Measurements from ENCODE around the gene ADGRG2. TPM values are rescaled to one million over a fixed set of nuclear protein-coding genes. Genes with fewer than 3 reads are reported as not detected.

Gene ADGRG2
- total RNA-seq, 1 experiment from 2014 or later = not detected

DNA sequence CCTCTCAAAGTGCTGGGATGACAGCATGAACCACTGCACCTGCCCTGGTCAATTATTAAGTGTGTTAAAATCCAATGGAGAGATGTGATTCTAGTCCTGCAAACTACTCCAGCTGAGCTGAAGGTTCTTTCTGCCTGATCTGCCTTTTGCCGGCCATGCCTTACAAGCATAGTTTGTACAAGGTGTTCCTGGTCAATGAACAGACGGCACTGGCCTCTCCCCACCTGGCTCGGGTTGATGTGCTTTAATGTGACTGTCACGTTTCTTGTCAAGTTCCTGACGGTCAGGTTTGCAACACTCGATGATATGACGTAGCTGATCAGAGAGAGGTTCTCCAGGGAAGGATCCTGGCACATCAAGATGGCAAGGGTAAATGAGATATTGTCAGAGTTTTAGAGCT lies 115.3 kb downstream of the ADGRG2 start:
- intact Hi-C loops (cut with micrococcal nuclease) = loop anchor here (10.0 kb wide), 1 partner anchor 72 kb away; no protein-coding TSS in a partner anchor
- ATAC-seq = no peak
- POLR2A ChIA-PET = interaction anchor here (0.7 kb wide), 1 partner anchor 337 kb away, joined by 4 read pairs; no protein-coding TSS in a partner anchor

DNA sequence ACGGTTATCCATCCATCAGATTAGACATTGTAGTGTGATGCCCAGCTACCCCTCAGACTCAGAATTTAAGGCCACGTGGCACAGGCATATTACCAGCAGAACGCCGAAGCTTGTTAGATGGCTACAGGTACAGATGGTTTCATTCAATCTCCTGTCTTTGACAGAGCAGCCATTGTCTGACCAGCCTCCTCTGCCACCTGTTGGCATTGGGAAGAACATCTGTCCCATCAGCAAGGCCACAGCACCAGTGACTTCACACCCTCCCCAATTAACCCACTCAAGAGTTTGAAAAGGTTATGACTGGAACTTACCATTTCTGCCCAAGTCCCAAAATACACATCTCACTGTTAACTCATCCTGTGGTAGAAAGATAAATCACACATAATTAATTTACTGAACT lies 116.4 kb downstream of the ADGRG2 start:
- Histone ChIP-seq H3K9ac (ENCODE audit: low read length) (no peak overlapping the region), H3K27me3 (ENCODE audit: insufficient read depth, low read length) (no peaks in the 10 kb centered on the region), H3K4me1 (ENCODE audit: control insufficient read depth in 1 of 2, insufficient read depth in 2 of 2, low read length in 2 of 2) (no peaks in the 10 kb centered on the region), H3K4me3 (replicated peaks in 1 of 2; ENCODE audit: low read depth in 1 of 2, low read length in 2 of 2) (no peak overlapping the region), H3K27ac (ENCODE audit: low read depth, low read length) (no peak overlapping the region), H4K20me1 (ENCODE audit: insufficient read depth) (no peaks in the 10 kb centered on the region), H3K4me2 (ENCODE audit: low read length) (no peak overlapping the region), H3K9me3 (ENCODE audit: control insufficient read depth in 1 of 2, insufficient read depth in 1 of 2, low read depth in 1 of 2, low read length in 2 of 2) (no peaks in the 10 kb centered on the region), H3K79me2 (ENCODE audit: insufficient read depth, low read length) (no peaks in the 10 kb centered on the region), H3K9me2 (ENCODE audit: insufficient read depth) (no peaks in the 10 kb centered on the region), H2AFZ (ENCODE audit: low read depth, low read length, poor library complexity, severe bottlenecking) (no peak overlapping the region), H3K36me3 (ENCODE audit: control insufficient read depth in 1 of 2, insufficient read depth in 2 of 2, low read length in 2 of 2) (no peaks in the 10 kb centered on the region)
- BruUV-seq (replicated peaks) = no TSS peak
- DNase-seq (ENCODE audit: low read depth, low spot score) (no peak), ATAC-seq (peak; percentile 60; the same call in 1 of the 2 replicates)
- ChIA-PET RAD21 (ENCODE audit: low non-redundant PET in 1 of 2, low total read pairs in 2 of 2, uncharacterized antibody in 2 of 2, unreplicated experiment in 2 of 2) (no interaction called here), POLR2A (no interaction called here), CTCF (no interaction called here)
- intact Hi-C loops (cut with micrococcal nuclease) = loop anchor here (10.0 kb wide), 1 partner anchor 71 kb away; no protein-coding TSS in a partner anchor
- TF ChIP-seq, protein P1, sequence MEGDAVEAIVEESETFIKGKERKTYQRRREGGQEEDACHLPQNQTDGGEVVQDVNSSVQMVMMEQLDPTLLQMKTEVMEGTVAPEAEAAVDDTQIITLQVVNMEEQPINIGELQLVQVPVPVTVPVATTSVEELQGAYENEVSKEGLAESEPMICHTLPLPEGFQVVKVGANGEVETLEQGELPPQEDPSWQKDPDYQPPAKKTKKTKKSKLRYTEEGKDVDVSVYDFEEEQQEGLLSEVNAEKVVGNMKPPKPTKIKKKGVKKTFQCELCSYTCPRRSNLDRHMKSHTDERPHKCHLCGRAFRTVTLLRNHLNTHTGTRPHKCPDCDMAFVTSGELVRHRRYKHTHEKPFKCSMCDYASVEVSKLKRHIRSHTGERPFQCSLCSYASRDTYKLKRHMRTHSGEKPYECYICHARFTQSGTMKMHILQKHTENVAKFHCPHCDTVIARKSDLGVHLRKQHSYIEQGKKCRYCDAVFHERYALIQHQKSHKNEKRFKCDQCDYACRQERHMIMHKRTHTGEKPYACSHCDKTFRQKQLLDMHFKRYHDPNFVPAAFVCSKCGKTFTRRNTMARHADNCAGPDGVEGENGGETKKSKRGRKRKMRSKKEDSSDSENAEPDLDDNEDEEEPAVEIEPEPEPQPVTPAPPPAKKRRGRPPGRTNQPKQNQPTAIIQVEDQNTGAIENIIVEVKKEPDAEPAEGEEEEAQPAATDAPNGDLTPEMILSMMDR (IDR thresholded peaks at IDR 0.05 in 2 of 3, conservative IDR thresholded peaks at IDR 0.05 in 1 of 3; ENCODE audit: borderline replicate concordance in 1 of 3, insufficient read depth in 1 of 3, low read depth in 2 of 3, low read length in 2 of 3) = peak; percentile 23 to 26 (median 26); a peak in 3 of 6 replicates
- TF ChIP-seq ZNF274 (IDR thresholded peaks at IDR 0.05; ENCODE audit: low read depth, low read length) (no peak), EGR1 (IDR thresholded peaks at IDR 0.05; ENCODE audit: low read depth) (no peak), ELF1 (IDR thresholded peaks at IDR 0.05; ENCODE audit: borderline replicate concordance, low read depth) (no peak), CEBPB (IDR thresholded peaks at IDR 0.05; ENCODE audit: low read depth) (no peak), SIN3A (IDR thresholded peaks at IDR 0.05; ENCODE audit: low read depth) (no peak), JUND (IDR thresholded peaks at IDR 0.05) (no peak), SRF (IDR thresholded peaks at IDR 0.05; ENCODE audit: low read depth) (no peak)
- TF ChIP-seq, protein P2, sequence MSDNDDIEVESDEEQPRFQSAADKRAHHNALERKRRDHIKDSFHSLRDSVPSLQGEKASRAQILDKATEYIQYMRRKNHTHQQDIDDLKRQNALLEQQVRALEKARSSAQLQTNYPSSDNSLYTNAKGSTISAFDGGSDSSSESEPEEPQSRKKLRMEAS (IDR thresholded peaks at IDR 0.05) = no peak

More for the DNA sequence above, 115.3 kb downstream of the ADGRG2 start:
- TF ChIP-seq SRF (IDR thresholded peaks at IDR 0.05; ENCODE audit: low read depth) = no peak
- TF ChIP-seq ZNF274 (IDR thresholded peaks at IDR 0.05; ENCODE audit: low read depth, low read length) = no peak
- TF ChIP-seq EZH2phosphoT487 (IDR thresholded peaks at IDR 0.05; ENCODE audit: borderline replicate concordance) = no peak
- TF ChIP-seq RAD21 (IDR thresholded peaks at IDR 0.05; ENCODE audit: low read depth) = no peak
- no peak for TF ChIP-seq SP1 (IDR thresholded peaks at IDR 0.05; ENCODE audit: low read depth)
- TF ChIP-seq FOSL1 (IDR thresholded peaks at IDR 0.05; ENCODE audit: low read depth) = no peak
- TF ChIP-seq TCF7L2 (IDR thresholded peaks at IDR 0.05; ENCODE audit: borderline replicate concordance, extremely low read depth, insufficient read depth, insufficient read length) = no peak
- TF ChIP-seq EGR1 (IDR thresholded peaks at IDR 0.05; ENCODE audit: low read depth) = no peak
- no peak for TF ChIP-seq CEBPB (IDR thresholded peaks at IDR 0.05; ENCODE audit: low read depth)
- no peak for TF ChIP-seq ZFX (IDR thresholded peaks at IDR 0.05)
- no peak for TF ChIP-seq YY1 (IDR thresholded peaks at IDR 0.05; ENCODE audit: extremely low read depth, insufficient replicate concordance, low read depth, low read length)
- TF ChIP-seq SIN3A (IDR thresholded peaks at IDR 0.05; ENCODE audit: low read depth) = no peak
- TF ChIP-seq, protein P3, sequence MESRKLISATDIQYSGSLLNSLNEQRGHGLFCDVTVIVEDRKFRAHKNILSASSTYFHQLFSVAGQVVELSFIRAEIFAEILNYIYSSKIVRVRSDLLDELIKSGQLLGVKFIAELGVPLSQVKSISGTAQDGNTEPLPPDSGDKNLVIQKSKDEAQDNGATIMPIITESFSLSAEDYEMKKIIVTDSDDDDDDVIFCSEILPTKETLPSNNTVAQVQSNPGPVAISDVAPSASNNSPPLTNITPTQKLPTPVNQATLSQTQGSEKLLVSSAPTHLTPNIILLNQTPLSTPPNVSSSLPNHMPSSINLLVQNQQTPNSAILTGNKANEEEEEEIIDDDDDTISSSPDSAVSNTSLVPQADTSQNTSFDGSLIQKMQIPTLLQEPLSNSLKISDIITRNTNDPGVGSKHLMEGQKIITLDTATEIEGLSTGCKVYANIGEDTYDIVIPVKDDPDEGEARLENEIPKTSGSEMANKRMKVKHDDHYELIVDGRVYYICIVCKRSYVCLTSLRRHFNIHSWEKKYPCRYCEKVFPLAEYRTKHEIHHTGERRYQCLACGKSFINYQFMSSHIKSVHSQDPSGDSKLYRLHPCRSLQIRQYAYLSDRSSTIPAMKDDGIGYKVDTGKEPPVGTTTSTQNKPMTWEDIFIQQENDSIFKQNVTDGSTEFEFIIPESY (IDR thresholded peaks at IDR 0.05; ENCODE audit: extremely low read depth, insufficient replicate concordance, low read length) = no peak
- Histone ChIP-seq H3K4me2 (ENCODE audit: low read length) (no peak overlapping the region), H4K20me1 (ENCODE audit: insufficient read depth) (no peaks in the 10 kb centered on the region), H3K9me2 (ENCODE audit: insufficient read depth) (no peaks in the 10 kb centered on the region), H3K79me2 (ENCODE audit: insufficient read depth, low read length) (no peaks in the 10 kb centered on the region), H3K4me1 (ENCODE audit: control insufficient read depth in 1 of 2, insufficient read depth in 2 of 2, low read length in 2 of 2) (no peaks in the 10 kb centered on the region), H3K36me3 (ENCODE audit: control insufficient read depth in 1 of 2, insufficient read depth in 2 of 2, low read length in 2 of 2) (no peaks in the 10 kb centered on the region), H3K27ac (ENCODE audit: low read depth, low read length) (no peak overlapping the region), H3K4me3 (replicated peaks in 1 of 2; ENCODE audit: low read depth in 1 of 2, low read length in 2 of 2) (no peak overlapping the region), H3K27me3 (ENCODE audit: insufficient read depth, low read length) (no peaks in the 10 kb centered on the region), H3K9me3 (ENCODE audit: control insufficient read depth in 1 of 2, insufficient read depth in 1 of 2, low read depth in 1 of 2, low read length in 2 of 2) (no peaks in the 10 kb centered on the region), H3K9ac (ENCODE audit: low read length) (no peak overlapping the region), H2AFZ (ENCODE audit: low read depth, low read length, poor library complexity, severe bottlenecking) (no peak overlapping the region)
- RAD21 ChIA-PET (ENCODE audit: low non-redundant PET in 1 of 2, low total read pairs in 2 of 2, uncharacterized antibody in 2 of 2, unreplicated experiment in 2 of 2) = no interaction called here
- no peak for DNase-seq (ENCODE audit: low read depth, low spot score)
- no TSS peak for BruUV-seq (replicated peaks)
- CTCF ChIA-PET = interaction anchor here (0.7 kb wide), 1 partner anchor 327 kb away, joined by 3 read pairs; no protein-coding TSS in a partner anchor

Measured in HCT116 (cell line).